Measurements from ENCODE around the gene LGI4.
A peak's percentile ranks its signal among the peaks of the same experiment; 100 is the strongest.

The LGI4 gene

DNA sequence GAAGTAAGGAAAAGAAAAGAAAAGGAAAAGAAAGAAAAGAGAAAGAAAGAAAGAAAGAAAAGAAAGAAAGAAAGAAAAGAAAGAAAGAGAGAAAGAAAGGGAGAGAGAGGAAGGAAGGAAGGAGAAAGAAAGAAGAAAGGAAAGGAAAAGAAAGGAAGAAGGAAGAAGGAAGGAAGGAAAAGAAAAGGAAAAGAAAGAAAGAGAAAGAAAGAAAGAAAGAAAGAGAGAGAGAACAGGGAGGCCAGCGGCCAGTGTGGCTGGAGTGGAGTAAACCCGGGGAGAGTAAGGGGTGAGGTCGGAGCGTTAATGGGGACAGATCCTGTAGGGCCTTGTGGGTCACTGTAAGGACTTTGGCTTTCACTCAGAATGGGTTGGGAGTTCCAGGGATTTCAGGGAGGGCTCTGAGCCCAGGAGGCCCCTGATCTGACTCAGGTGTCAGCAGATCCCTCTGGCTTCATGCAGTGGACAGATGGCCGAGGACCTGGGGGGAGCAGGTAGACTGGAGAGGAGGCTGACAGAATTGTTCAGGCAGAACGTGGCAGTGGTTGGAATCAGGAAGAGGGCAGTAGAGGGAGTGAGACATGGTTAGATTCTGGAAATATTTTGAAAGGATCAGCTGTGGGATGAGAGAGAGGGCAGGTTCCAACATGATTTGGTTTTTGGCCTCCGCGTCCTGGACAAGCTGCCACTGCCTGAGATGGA lies 39.0 kb downstream of the LGI4 start:
- no peak for DNase-seq (ENCODE audit: low spot score)
- peak; percentile 91 for ATAC-seq (ENCODE audit: low read depth)
- H3K4me1 ChIP-seq (ENCODE audit: insufficient read depth, poor library complexity, severe bottlenecking) = peaks cover 8% of the 10 kb centered on the region
- TF ChIP-seq CTCF (IDR thresholded peaks at IDR 0.05; ENCODE audit: poor library complexity, severe bottlenecking) = peak; percentile 22
- H3K4me3 ChIP-seq (ENCODE audit: severe bottlenecking) = no peak overlapping the region
- no peaks in the 10 kb centered on the region for H3K36me3 ChIP-seq (ENCODE audit: low read depth)
- no peaks in the 10 kb centered on the region for H3K27me3 ChIP-seq (ENCODE audit: insufficient read depth, poor library complexity, severe bottlenecking)
- H3K9me3 ChIP-seq (ENCODE audit: severe bottlenecking) = no peaks in the 10 kb centered on the region
- H3K27ac ChIP-seq (ENCODE audit: poor library complexity, severe bottlenecking) = no peak overlapping the region

DNA sequence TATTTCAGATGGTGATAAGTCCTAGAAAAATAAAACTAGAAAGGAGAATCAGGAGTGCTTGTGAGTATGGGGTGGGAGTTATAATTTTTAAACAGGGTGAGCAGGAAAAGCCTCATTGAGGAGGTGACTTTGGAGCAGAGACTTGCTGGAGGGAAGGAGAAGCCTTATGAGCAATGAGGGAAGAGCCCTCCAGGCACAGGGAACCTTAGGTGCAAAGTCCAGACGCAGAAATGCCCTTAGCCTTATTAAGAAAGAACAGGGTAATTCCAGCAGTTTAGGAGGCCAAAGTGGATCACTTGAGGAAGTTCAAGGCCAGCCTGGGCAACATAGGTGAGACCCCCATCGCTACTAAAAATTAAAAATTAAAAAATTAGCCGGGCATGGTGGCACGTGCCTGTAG lies 40.2 kb downstream of the LGI4 start:
- Histone ChIP-seq H3K9me3 (ENCODE audit: severe bottlenecking) (no peaks in the 10 kb centered on the region), H3K27me3 (ENCODE audit: insufficient read depth, poor library complexity, severe bottlenecking) (no peaks in the 10 kb centered on the region), H3K36me3 (ENCODE audit: low read depth) (no peaks in the 10 kb centered on the region), H3K4me3 (ENCODE audit: severe bottlenecking) (no peak overlapping the region), H3K27ac (ENCODE audit: poor library complexity, severe bottlenecking) (no peak overlapping the region), H3K4me1 (ENCODE audit: insufficient read depth, poor library complexity, severe bottlenecking) (peaks cover 8% of the 10 kb centered on the region)
- no peak for TF ChIP-seq CTCF (IDR thresholded peaks at IDR 0.05; ENCODE audit: poor library complexity, severe bottlenecking)
- DNase-seq (ENCODE audit: low spot score) = no peak
- no peak for ATAC-seq (ENCODE audit: low read depth)

DNA sequence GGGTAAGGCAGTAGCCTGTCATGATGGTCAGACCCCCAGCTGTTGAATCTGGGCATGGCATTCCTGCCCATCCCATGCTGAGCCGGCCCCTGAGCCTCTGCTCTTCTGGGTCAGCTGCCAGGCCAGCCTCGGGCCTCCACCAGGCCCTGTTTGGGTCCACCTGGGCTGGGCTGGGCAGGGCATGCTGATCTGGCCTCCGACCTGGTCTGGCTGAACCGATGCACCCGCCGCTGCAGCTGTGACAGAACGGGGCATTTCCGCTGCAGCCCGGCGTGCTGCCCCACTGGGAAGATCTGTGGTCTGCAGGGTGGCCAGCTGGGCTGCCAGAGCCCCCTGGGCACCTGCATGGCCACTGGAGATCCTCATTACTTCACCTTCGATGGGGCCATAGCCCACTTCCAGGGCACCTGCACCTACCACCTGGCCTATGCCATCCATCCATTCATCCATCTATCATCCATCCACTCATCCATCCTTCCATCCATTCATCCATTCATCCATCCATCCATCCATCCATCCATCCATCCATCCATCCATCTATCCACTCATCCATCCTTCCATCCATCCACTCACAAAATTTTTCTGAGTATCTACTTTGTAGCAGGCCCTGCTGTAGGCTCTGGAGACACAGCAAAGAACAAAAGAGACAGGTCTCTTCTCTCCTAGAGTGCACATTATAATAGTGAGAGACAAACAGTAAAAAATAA lies 40.8 kb downstream of the LGI4 start:
- ATAC-seq (ENCODE audit: low read depth) = no peak
- no peak for DNase-seq (ENCODE audit: low spot score)
- TF ChIP-seq CTCF (IDR thresholded peaks at IDR 0.05; ENCODE audit: poor library complexity, severe bottlenecking) = no peak
- Histone ChIP-seq H3K4me1 (ENCODE audit: insufficient read depth, poor library complexity, severe bottlenecking) (peaks cover 8% of the 10 kb centered on the region), H3K4me3 (ENCODE audit: severe bottlenecking) (no peak overlapping the region), H3K27me3 (ENCODE audit: insufficient read depth, poor library complexity, severe bottlenecking) (no peaks in the 10 kb centered on the region), H3K9me3 (ENCODE audit: severe bottlenecking) (no peaks in the 10 kb centered on the region), H3K27ac (ENCODE audit: poor library complexity, severe bottlenecking) (no peak overlapping the region), H3K36me3 (ENCODE audit: low read depth) (no peaks in the 10 kb centered on the region)

DNA sequence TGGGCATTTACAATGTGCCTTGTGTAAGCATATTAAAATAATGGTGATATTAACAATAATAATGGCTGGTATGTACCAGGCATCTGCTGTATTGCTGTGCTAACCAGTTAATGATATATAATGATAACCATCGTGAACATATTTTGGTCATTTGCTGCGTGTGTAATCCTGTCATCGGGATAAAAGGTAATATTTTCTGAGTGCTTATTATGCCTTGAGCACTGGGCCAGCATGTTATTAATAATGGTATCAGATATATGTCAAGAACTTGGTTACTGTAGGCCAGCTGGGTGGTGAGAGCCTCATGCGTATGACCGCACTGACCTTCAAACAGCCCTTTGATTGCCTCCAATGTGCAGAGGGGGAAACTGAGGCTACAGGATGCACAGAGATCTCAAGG lies 41.4 kb downstream of the LGI4 start:
- DNase-seq (ENCODE audit: low spot score) = no peak
- Histone ChIP-seq H3K27ac (ENCODE audit: poor library complexity, severe bottlenecking) (no peak overlapping the region), H3K27me3 (ENCODE audit: insufficient read depth, poor library complexity, severe bottlenecking) (no peaks in the 10 kb centered on the region), H3K36me3 (ENCODE audit: low read depth) (no peaks in the 10 kb centered on the region), H3K4me3 (ENCODE audit: severe bottlenecking) (no peak overlapping the region), H3K9me3 (ENCODE audit: severe bottlenecking) (no peaks in the 10 kb centered on the region), H3K4me1 (ENCODE audit: insufficient read depth, poor library complexity, severe bottlenecking) (peaks cover 6% of the 10 kb centered on the region)
- TF ChIP-seq CTCF (IDR thresholded peaks at IDR 0.05; ENCODE audit: poor library complexity, severe bottlenecking) = no peak
- ATAC-seq (ENCODE audit: low read depth) = no peak
